CD4-positive, alpha-beta memory T cell (primary cell): ENCODE data around the gene CD7. TPM values are rescaled to one million over a fixed set of nuclear protein-coding genes. Genes with fewer than 3 reads are reported as not detected.

Experiments used
- CTCF ChIA-PET: fragments of 350-600 bp; sonication (Branson Sonifier 250); formaldehyde crosslinking; loops from one replicate; lab custom pipeline; 2021; ENCODE audit warnings: inconsistent platforms; ENCODE audit not compliant: partially characterized antibody; lab: Charles Lee
- POLR2A ChIA-PET: fragments of 350-600 bp; sonication (Branson Sonifier 250); formaldehyde crosslinking; loops from one replicate; lab custom pipeline; 2021; ENCODE audit not compliant: partially characterized antibody; lab: Charles Lee
- DNase-seq, 5 donors: peaks; one replicate each; pipeline versions ENCODE4 v3.0.0 to v3.0.0-alpha.2; 2020 to 2022; ENCODE audit warnings: mixed read lengths in 1 of 5
- H3K27ac ChIP-seq: one replicate; pipeline ENCODE4 v1.7.0; 2013; ENCODE audit warnings: low read depth, low read length
- H3K27me3 ChIP-seq: 2 replicates; pipeline ENCODE4 v1.7.0; 2013; ENCODE audit warnings: mild to moderate bottlenecking, low read length, moderate library complexity; ENCODE audit not compliant: insufficient read depth
- H3K36me3 ChIP-seq: 2 replicates; pipeline ENCODE4 v1.7.0; 2013; ENCODE audit warnings: mild to moderate bottlenecking, low read length, moderate library complexity; ENCODE audit not compliant: insufficient read depth
- H3K4me1 ChIP-seq: 2 replicates; pipeline ENCODE4 v1.7.0; 2013; ENCODE audit warnings: mild to moderate bottlenecking, low read length, moderate library complexity; ENCODE audit not compliant: insufficient read depth
- H3K4me3 ChIP-seq, 2 donors: one replicate each; pipeline ENCODE4 v1.7.0; 2013; ENCODE audit warnings: low read length in 2 of 2, mild to moderate bottlenecking in 1 of 2
- H3K9me3 ChIP-seq, 2 donors: one replicate each; pipeline ENCODE4 v1.7.0; 2013; ENCODE audit warnings: low read length in 2 of 2, control low read depth in 1 of 2; ENCODE audit not compliant: control insufficient read depth in 1 of 2
- H3K27ac Mint-ChIP-seq, 7 donors: one replicate each; pipeline ENCODE4 v1.8.0; 2020 to 2021; ENCODE audit warnings: mixed read lengths in 7 of 7, mild to moderate bottlenecking in 6 of 7, inconsistent platforms in 3 of 7, moderate library complexity in 3 of 7
- H3K27me3 Mint-ChIP-seq, 2 donors: one replicate each; pipeline ENCODE4 v1.8.0; 2020 to 2021; ENCODE audit warnings: mixed read lengths in 2 of 2
- H3K36me3 Mint-ChIP-seq, 2 donors: one replicate each; pipeline ENCODE4 v1.8.0; 2020 to 2021; ENCODE audit warnings: mixed read lengths in 2 of 2, inconsistent platforms in 1 of 2, mild to moderate bottlenecking in 1 of 2
- H3K4me1 Mint-ChIP-seq, 4 donors: one replicate each; pipeline ENCODE4 v1.8.0; 2020 to 2021; ENCODE audit warnings: mixed read lengths in 4 of 4, mild to moderate bottlenecking in 1 of 4
- H3K4me3 Mint-ChIP-seq, 8 donors: one replicate each; pipeline ENCODE4 v1.8.0; 2020 to 2021; ENCODE audit warnings: mixed read lengths in 8 of 8, mild to moderate bottlenecking in 7 of 8, moderate library complexity in 6 of 8, inconsistent platforms in 3 of 8
- H3K9me3 Mint-ChIP-seq, 8 donors: one replicate each; pipeline ENCODE4 v1.8.0; 2020 to 2021; ENCODE audit warnings: mixed read lengths in 8 of 8, mild to moderate bottlenecking in 5 of 8, inconsistent platforms in 3 of 8, moderate library complexity in 1 of 8
- intact Hi-C: fragments of 100-400 bp; cut with micrococcal nuclease; formaldehyde crosslinking; loops from one replicate; pipeline ENCODE4 v1.15.1; 2023
- polyA plus RNA-seq, 2 donors: library from polyadenylated mRNA; unstranded; fragments of 300-500 nt; fragmentation: Illumina TruSeq; gene quantifications; one replicate each; pipeline ENCODE4 v1.2.3, GENCODE V29; 2021
- total RNA-seq, 2 experiments: library from RNA; stranded (reverse); gene quantifications; one replicate each; pipeline ENCODE4 v1.2.3, GENCODE V29; 2021

CD7 gene
- total and polyA plus RNA-seq, 4 experiments from 2014 or later = 40.9 to 82.6 (median 47.1) TPM

- peak overlapping the region; percentile 66 for H3K27ac ChIP-seq
- H3K27me3 Mint-ChIP-seq = peaks cover 0 to 2% of the 10 kb centered on the region in 2 donors
- no peaks in the 10 kb centered on the region for H3K9me3 ChIP-seq
- no peaks in the 10 kb centered on the region for H3K9me3 Mint-ChIP-seq
- H3K27me3 ChIP-seq = no peaks in the 10 kb centered on the region
- peak in 1 of 5 donors; percentile 30 for DNase-seq
- H3K4me1 Mint-ChIP-seq = peaks cover 8 to 23% (median 18%) of the 10 kb centered on the region in 4 donors
- no peak overlapping the region for H3K4me3 ChIP-seq
- H3K27ac Mint-ChIP-seq = peak overlapping the region in 5 of 7 donors; percentile 70 to 89 (median 84)
- peaks cover 0 to 3% of the 10 kb centered on the region in 2 donors for H3K36me3 Mint-ChIP-seq
- H3K4me1 ChIP-seq = peaks cover 36% of the 10 kb centered on the region
- H3K36me3 ChIP-seq = no peaks in the 10 kb centered on the region
- intact Hi-C loops = loop anchor here (1.0 kb wide), 5 partner anchors 24 to 116 kb away; partner anchors contain the start of gene CSNK1D
- ChIA-PET POLR2A (interaction anchor here (0.7 to 3.2 kb wide), 5 partner anchors 12 to 87 kb away, joined by 3 to 42 read pairs (median 3); partner anchors contain the start of gene SECTM1), CTCF (interaction anchor here (0.8 to 4.7 kb wide), 7 partner anchors 11 to 296 kb away, joined by 3 to 70 read pairs (median 10); no protein-coding TSS in a partner anchor)
- H3K4me3 Mint-ChIP-seq = peak overlapping the region in 6 of 8 donors; percentile 26 to 52 (median 38)
Observed at GRCh38 chr17:82321947-82322466, 4.6 kb upstream of the CD7 start.

- peaks cover 41% of the 10 kb centered on the region for H3K4me1 ChIP-seq
- no peaks in the 10 kb centered on the region for H3K36me3 ChIP-seq
- Mint-ChIP-seq H3K27ac (peak overlapping the region in 6 of 7 donors; percentile 86 to 96 (median 94)), H3K9me3 (no peaks in the 10 kb centered on the region), H3K27me3 (peaks cover 0 to 2% of the 10 kb centered on the region in 2 donors), H3K36me3 (peaks cover 0 to 3% of the 10 kb centered on the region in 2 donors), H3K4me1 (peaks cover 9 to 31% (median 21%) of the 10 kb centered on the region in 4 donors), H3K4me3 (peak overlapping the region; percentile 60 to 88 (median 82))
- CTCF ChIA-PET = interaction anchor here (0.6 to 4.7 kb wide), 12 partner anchors 11 to 295 kb away, joined by 3 to 70 read pairs (median 6); no protein-coding TSS in a partner anchor
- peak; percentile 79 to 96 (median 83) for DNase-seq
- no peaks in the 10 kb centered on the region for H3K9me3 ChIP-seq
- POLR2A ChIA-PET = interaction anchor here (0.7 to 3.2 kb wide), 7 partner anchors 12 to 86 kb away, joined by 3 to 42 read pairs (median 3); partner anchors contain the start of gene SECTM1
- H3K4me3 ChIP-seq = peak overlapping the region in 1 of 2 donors; percentile 47
- no peaks in the 10 kb centered on the region for H3K27me3 ChIP-seq
- intact Hi-C loops = loop anchor here (1.0 kb wide), 5 partner anchors 23 to 115 kb away; partner anchors contain the start of gene CSNK1D
- peak overlapping the region; percentile 66 for H3K27ac ChIP-seq
Observed at GRCh38 chr17:82320956-82321927, 3.8 kb upstream of the CD7 start.

DNA sequence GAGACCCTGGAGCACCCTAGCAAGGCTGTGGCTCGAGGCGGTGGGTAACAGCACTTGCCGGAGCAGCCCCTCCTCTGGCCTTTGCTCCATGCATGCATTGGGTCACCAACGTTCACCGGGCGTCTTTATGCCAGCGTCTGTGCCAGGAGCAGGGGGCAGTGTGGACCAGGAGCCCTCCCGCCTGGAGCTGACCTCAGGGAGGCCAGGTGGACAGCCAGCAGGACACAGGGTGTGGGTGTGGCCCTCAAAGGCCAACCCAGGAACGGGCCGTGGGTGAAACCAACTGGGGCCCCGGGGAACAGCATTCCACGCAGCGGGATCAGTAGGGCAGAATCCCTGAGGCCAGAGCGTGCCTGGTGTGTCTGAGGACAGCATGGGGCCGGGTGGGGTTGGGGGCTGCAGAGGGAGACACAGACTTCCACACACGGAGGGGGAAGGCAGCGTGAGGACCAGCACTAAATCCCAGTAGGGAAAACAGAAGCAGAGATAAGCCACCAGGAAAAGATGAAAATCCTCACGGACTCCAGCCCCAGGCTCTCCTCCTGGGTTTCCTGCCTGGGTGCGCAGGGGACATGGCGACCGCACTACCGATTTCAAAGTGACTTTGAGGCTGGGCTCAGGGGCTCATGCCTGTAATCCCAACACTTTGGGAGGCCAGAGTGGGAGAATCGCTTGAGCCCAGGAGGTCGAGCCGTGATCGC is 2.9 kb upstream of the CD7 start:
- Histone ChIP-seq H3K9me3 (no peaks in the 10 kb centered on the region), H3K4me3 (no peak overlapping the region), H3K27me3 (no peaks in the 10 kb centered on the region), H3K36me3 (no peaks in the 10 kb centered on the region), H3K27ac (no peak overlapping the region), H3K4me1 (peaks cover 48% of the 10 kb centered on the region)
- Mint-ChIP-seq H3K4me1 (peaks cover 13 to 40% (median 27%) of the 10 kb centered on the region in 4 donors), H3K9me3 (peaks cover 0 to 2% (median 0%) of the 10 kb centered on the region in 8 donors), H3K27me3 (peaks cover 0 to 2% of the 10 kb centered on the region in 2 donors), H3K36me3 (peaks cover 0 to 7% of the 10 kb centered on the region in 2 donors), H3K4me3 (peak overlapping the region in 2 of 8 donors; percentile 13 to 29), H3K27ac (peak overlapping the region in 3 of 7 donors; percentile 53 to 65 (median 62))
- POLR2A ChIA-PET = interaction anchor here (1.0 to 3.2 kb wide), 3 partner anchors 20 to 84 kb away, joined by 3 to 42 read pairs (median 6); no protein-coding TSS in a partner anchor
- CTCF ChIA-PET = interaction anchor here (0.6 to 4.7 kb wide), 11 partner anchors 12 to 290 kb away, joined by 3 to 70 read pairs (median 6); no protein-coding TSS in a partner anchor
- peak in 1 of 5 donors; percentile 37 for DNase-seq
- intact Hi-C loops = no loop called here

- peaks cover 0 to 2% (median 0%) of the 10 kb centered on the region in 8 donors for H3K9me3 Mint-ChIP-seq
- no peaks in the 10 kb centered on the region for H3K27me3 ChIP-seq
- POLR2A ChIA-PET = no interaction called here
- H3K36me3 Mint-ChIP-seq = peaks cover 0 to 7% of the 10 kb centered on the region in 2 donors
- no peak overlapping the region for H3K27ac ChIP-seq
- H3K27ac Mint-ChIP-seq = peak overlapping the region in 1 of 7 donors; percentile 53
- CTCF ChIA-PET = interaction anchor here (0.9 to 4.7 kb wide), 3 partner anchors 16 to 83 kb away, joined by 4 to 57 read pairs (median 10); no protein-coding TSS in a partner anchor
- intact Hi-C loops = no loop called here
- H3K4me1 ChIP-seq = peaks cover 43% of the 10 kb centered on the region
- no peak for DNase-seq
- peaks cover 10 to 34% (median 21%) of the 10 kb centered on the region in 4 donors for H3K4me1 Mint-ChIP-seq
- H3K36me3 ChIP-seq = no peaks in the 10 kb centered on the region
- peaks cover 0 to 2% of the 10 kb centered on the region in 2 donors for H3K27me3 Mint-ChIP-seq
- H3K4me3 ChIP-seq = no peak overlapping the region
- H3K9me3 ChIP-seq = no peaks in the 10 kb centered on the region
- H3K4me3 Mint-ChIP-seq = no peak overlapping the region
Observed at GRCh38 chr17:82319619-82320062, 2.2 kb upstream of the CD7 start.

- intact Hi-C loops = no loop called here
- peaks cover 42% of the 10 kb centered on the region for H3K4me1 ChIP-seq
- peaks cover 0 to 2% (median 0%) of the 10 kb centered on the region in 8 donors for H3K9me3 Mint-ChIP-seq
- DNase-seq = peak in 1 of 5 donors; percentile 39
- H3K27me3 ChIP-seq = no peaks in the 10 kb centered on the region
- H3K36me3 ChIP-seq = no peaks in the 10 kb centered on the region
- H3K4me3 Mint-ChIP-seq = no peak overlapping the region
- H3K27ac ChIP-seq = no peak overlapping the region
- peaks cover 10 to 30% (median 20%) of the 10 kb centered on the region in 4 donors for H3K4me1 Mint-ChIP-seq
- POLR2A ChIA-PET = no interaction called here
- no peak overlapping the region for H3K4me3 ChIP-seq
- no peaks in the 10 kb centered on the region for H3K9me3 ChIP-seq
- no peak overlapping the region for H3K27ac Mint-ChIP-seq
- CTCF ChIA-PET = interaction anchor here (0.9 to 4.7 kb wide), 2 partner anchors 16 to 83 kb away, joined by 4 to 57 read pairs; no protein-coding TSS in a partner anchor
- peaks cover 0 to 7% of the 10 kb centered on the region in 2 donors for H3K36me3 Mint-ChIP-seq
- H3K27me3 Mint-ChIP-seq = peaks cover 0 to 2% of the 10 kb centered on the region in 2 donors
Observed at GRCh38 chr17:82318772-82319606, 1.6 kb upstream of the CD7 start.
